GM18951 (cell line): ENCODE data around the gene GART.
"Not testable (repeated sequence)": the region's sequence is repeated elsewhere in the genome, so short reads cannot be mapped to it uniquely, and the experiment has no call there.

Source experiments
- POLR2A ChIP-seq: IDR thresholded peaks from 4 replicates; pipeline ENCODE4 v1.6.1; 2011; ENCODE audit warnings: mild to moderate bottlenecking; ENCODE audit not compliant: insufficient read length, insufficient read depth; ENCODE audit errors: extremely low read depth
- in situ Hi-C: fragments of 300-500 bp; cut with MboI; formaldehyde crosslinking; loops from one replicate; pipeline ENCODE4 v1.12.0; 2022; ENCODE audit warnings: low sequenced_read_pairs, mixed read lengths, inconsistent platforms; ENCODE audit not compliant: unreplicated experiment

The GART gene

DNA sequence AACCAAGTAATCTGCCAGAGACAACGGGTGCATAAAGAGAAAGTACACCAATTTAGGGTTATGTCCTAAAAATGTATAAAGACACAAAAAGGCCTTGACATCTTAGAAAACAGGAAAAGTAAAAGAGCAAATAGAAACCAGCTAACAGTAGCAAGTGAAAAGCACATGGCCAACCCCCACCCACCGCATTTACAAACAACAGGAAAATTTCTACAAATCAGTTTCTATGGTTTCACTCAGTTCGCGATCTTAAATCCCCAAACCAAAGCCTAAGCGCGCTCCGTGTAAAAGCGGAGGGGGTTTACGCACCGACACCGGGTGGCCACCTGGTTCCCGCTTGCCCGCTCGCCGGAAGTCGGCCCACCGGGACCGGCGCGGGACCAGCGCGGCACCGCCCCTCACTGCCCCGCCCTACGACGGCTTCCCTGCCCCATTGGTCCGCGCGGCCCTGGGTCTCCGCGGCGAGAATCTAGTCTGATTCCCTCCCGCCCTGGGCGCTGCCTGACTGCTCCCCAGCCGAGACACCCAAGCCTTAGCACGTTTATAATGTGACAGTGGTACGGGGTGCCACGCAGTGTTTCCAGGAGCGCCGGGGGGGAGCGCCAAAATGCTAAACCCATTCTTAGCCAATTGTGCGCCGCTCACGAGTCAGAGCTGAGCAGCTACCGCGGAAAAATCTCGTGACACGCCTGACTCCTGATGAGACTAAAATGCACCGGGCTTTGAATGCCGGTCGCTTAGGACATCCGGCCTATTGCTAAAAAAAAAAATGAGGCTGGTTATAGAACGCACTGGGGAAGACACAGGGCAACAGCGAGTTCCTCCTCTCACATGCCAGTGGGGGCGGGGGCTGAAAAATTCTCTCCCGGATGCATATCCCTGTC lies at the start of gene GART:
TSS of gene GART (minus strand) at position 362 of the 884 bp plus-strand sequence. CDS start 2,802 bp downstream, outside the sequence.
- TF ChIP-seq POLR2A: peak; percentile 81
- in situ Hi-C loops: no loop called here

DNA sequence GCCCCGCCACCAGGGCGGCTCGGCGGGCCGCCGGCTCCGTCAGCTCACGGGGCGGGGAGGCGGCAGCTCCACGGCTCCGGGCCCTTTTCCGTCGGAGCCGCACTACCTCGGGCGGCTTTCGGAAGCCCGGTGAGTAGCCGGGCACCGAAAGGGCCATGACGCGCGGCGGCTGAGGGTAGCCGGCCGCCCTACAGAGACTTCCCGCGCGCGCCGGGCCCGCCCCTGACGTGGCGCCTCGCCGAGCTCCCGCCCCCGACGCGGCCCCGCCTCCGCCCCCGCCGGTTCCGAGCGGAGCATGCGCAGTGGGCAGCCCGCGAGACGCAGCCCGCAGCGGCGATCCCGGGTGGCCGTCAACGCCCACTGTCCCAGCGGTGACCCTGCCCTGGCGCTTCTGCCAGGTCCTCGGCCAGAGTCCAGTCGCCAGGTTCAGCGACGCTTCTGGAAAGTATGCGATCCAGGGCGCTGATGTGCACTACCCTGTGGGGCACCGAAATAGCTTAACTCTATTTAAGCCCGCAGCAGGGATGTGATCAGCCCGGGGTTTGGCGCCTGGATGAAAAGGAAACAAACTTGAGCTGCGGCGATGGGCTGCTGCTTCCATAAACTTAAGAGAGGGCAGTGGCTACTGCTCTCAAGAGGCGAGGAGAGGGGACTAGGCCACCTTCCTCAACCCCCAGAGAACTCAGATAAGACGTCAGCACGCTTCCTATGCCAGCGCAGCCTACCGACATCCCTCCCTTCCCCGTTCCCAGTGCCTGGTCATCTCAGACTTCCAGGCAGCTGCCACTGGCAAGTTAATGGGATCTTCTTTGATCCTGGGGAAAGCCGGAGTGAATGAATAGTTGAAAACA lies 46.8 kb upstream of the GART start, which contains the start of gene DONSON:
TSS of gene DONSON (minus strand) at position 200 of the 851 bp plus-strand sequence. CDS start at position 157, 43 bp downstream.
- TF ChIP-seq POLR2A: peak; percentile 84
- in situ Hi-C loops: no loop called here

DNA sequence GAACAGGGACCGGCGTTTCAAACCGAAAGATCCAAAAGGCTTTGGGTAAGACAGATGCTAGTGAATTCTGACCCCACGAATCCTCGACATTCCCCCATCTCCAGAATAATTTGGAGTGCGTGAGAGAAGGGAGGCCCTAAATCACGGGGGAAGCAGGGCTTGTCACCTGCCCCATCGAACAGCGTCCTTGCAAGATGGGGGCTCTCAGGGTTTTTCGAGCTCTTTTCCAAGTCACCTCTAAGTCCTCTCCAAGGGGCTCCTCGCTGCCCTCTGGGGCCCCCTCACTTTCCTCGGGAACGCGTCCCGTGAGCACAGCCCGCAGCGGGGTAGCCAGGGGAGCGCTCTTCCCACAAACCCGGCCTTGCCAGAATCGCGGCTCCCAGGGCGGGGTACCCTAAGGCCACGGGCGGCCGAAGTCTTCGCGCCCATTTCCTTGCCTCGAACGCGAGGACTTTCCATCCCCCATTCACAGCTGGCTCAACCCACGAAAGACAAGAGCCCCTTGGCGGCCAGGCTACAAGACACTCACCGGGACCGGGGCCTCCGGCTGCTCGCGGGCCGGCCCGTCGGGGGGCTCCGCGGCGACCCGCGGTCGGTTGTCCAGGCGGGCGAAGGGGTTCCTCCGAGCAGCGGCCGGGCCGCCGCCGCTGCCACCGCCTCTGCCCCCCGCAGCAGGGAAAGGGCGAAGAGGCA lies 46.0 kb upstream of the GART start:
- TF ChIP-seq POLR2A: no peak
- in situ Hi-C loops: no loop called here

DNA sequence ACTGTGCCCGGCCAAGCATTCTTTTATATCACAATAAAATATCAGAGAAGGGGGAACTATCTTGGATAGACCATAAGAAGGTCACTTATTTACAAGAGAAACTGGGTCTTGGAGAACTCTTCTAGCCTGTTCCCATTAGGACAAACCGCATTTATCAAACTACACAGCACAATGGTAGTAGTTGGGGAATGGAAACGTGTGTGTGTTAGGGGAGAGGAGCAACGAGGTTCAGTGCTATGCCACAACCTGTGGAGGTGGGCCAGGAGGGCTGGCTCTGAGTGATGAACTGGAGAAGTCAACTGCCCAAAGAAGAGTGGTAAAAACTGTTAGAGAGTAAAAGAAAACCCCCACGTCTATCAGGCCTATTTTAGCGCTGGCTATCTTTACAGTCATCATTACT lies 45.0 kb upstream of the GART start:
- in situ Hi-C loops: no loop called here
- TF ChIP-seq POLR2A: no peak

DNA sequence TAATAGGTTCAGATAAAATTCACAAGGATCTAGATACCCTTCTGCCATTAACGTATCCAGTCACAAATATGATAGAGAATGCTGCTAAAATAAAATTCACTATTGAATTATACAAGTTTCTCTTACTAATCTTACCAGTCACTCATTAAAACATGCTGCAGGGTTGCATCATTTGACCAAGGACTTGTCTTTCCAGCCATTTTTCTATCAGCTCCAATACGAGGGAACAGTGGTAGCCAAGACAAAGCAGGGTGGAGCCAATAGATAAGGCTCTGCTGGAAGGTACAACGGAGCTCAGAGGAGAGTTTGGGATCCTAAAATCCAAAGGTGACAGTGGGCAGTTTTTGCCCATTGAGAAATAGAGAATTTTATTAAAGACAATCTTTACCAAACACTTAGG lies 42.5 kb upstream of the GART start:
- TF ChIP-seq POLR2A: no peak
- in situ Hi-C loops: no loop called here

DNA sequence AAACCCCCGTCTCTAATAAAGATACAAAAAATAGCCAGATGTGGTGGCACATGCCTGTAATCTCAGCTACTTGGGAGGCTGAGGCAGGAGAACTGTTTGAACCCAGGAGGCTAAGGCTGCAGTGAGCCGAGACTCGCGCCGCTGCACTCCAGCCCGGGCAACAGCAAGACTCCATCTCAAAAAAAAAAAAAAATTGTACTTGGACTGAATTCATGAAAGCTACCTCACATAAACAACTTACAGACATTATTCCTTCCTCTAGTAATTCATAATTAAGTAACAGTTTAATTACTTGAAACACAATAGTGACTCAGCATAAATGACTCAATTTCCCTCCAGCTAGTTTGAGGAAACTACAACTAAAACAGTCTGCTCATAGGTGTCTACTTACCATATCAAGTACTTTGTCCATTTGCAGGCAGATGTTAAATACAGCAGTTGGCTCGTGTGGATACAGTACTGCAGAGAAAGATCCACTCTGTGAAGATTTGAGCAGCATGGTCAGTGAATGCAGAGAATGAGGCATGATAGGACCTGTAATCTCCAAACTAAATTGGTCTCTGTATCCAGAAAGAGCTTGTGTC lies 37.1 kb upstream of the GART start:
- no peak for TF ChIP-seq POLR2A
- in situ Hi-C loops: no loop called here

DNA sequence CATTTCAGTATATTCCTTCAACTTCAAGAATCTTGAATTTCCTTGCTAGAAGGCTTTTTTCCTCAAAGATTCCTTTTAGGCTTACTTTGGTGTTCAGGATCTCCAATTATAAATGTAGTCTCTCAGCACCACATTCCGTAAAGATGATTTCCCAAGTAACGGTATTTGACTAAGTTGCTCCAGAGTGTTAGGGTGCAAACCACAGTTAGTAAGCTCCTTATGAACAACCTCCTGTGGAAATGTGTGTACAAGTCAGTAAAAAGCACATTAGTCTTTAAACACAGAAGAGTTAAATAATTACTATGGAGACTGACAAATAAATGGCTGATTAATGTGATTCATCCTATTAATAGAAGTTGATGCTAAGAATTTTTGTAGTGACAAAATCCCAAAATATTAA lies 36.3 kb upstream of the GART start:
- TF ChIP-seq POLR2A: no peak
- in situ Hi-C loops: no loop called here

DNA sequence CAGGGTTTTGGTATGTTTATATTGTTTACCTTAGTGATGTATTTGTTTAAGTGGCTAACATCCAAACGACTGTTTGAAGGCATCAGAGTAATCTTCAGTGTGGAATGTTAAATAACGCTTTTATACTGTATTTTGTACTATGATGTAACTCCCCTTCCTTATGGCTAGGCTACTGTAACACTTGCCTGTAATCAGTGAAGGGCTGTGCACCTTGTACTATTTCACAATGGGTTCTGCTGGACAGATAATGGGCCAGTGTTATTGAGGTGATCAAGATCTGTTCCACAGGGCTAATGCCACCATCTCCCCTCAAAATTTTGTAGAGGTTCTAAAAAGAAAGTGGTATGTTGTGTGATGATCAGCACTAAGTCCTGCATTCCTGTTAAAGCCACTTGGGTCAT lies 34.8 kb upstream of the GART start:
- in situ Hi-C loops: not testable (repeated sequence)

DNA sequence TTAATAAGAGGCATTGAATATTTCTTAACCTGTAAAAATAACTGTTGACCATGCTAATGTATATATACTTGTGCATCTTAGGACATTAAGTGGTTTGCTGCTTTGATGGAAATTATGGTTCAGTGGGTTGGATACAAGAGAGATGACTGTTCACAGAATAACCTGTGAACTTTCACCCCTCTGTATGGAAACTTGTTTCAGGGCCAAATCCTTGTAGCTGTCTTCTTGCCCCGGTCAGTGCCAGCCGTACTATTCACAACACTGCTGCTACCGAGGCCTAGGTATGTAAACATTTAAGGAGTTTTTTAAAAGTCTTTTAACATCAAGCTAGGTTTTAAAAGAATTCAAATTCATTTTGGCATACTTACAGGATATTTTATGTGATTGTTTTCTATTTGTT lies 30.4 kb upstream of the GART start:
- in situ Hi-C loops: no loop called here
- no peak for TF ChIP-seq POLR2A

DNA sequence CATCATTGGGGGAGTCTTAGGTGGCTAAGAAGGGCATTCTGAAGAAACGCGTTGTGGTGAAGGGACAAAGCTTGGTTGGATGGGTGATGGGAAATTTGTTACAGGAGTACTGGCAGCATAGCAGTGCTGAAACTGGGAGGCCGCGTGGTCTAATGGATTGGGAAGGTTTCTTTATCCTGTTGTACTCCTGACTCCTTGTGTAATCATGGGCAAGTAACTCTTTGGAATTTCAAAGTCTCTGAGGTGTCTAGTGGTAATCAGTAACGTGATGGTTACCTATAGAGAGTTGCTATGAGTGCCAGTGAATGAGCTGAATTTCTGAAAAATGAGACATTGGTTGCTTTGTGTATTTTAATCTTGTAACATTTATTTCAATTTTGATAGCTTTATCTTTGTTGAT lies 28.1 kb upstream of the GART start:
- TF ChIP-seq POLR2A: no peak
- in situ Hi-C loops: no loop called here

DNA sequence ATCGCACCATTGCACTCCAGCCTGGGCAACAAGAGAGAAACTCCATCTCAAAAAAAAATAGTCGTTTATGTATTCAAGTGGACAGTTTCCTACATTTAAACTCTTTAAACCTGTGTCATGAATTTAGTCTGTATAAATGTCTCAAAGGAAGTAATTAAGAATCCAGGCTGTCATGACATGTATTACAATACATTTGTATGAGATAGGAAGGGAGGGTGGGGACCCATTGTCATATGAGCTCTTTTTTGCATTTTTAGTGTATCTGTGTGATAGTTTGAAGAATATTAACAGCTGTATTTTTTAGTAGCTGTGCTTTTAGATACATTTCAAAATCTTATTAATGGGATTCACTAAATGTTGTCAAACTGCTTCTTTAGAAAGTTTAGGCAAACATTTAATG lies 26.5 kb upstream of the GART start:
- in situ Hi-C loops: no loop called here
- no peak for TF ChIP-seq POLR2A

DNA sequence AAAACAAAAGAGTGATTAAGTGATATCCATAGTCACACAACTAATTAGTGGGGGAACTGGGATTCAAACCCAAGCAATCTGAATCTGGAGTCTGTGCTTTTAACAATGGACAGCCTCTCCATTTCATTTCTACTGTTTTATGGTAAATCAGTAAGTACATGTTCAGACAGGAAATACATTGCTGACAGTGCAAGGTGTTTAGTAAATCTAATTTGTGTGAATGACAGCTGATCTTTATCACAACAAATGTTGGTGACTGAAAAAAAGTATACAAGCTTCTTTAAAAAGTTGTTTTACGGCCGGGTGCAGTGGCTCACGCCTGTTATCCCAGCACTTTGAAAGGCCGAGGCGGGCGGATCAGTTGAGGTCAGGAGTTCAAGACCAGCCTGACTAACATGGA lies 26.0 kb upstream of the GART start:
- no peak for TF ChIP-seq POLR2A
- in situ Hi-C loops: no loop called here

DNA sequence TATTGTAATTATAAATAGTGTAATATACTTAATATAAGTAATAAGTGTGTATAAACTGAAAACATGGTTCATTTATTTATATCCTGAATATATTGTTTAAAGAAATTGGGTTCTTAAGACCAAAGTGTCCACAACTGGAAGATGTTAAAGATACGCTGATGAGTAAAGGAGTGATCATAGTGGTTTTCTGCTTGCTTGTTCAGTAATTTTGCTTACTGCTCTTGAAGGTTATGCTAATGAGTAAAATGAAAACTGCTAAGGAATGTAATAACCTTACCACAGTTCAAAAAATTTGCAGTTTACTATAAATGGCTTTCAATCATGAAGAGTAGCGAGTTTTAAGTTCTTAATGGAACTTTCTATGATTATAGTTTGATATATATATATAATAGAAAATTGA lies 24.6 kb upstream of the GART start:
- TF ChIP-seq POLR2A: no peak
- in situ Hi-C loops: no loop called here
